ENCODE results near the gene RASGRP1. TPM values are rescaled to one million over a fixed set of nuclear protein-coding genes. Genes with fewer than 3 reads are reported as not detected.

Gene RASGRP1
- total RNA-seq, 1 experiment from 2014 or later: 2.8 TPM

DNA sequence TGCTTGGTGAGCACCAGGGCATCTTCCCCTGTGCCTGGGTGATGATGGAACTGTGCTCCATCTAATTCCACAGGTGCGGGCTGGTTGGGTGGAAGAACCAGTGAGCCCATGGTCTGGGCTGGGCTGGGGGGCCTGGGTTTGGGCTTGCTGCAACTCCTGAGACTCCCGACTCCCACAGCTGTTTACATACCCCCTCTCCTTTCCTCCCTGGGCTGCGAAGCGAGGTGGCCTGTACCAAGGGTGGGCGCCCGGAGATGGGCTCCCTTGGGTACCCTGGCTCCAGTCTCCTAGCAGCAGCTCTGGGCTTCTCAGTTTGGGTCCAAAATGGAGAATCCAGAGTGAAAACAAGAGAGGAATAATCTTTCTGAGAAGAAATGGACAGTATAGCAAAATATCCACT lies 105.1 kb downstream of the RASGRP1 start (continued):
- TF ChIP-seq, protein P1, sequence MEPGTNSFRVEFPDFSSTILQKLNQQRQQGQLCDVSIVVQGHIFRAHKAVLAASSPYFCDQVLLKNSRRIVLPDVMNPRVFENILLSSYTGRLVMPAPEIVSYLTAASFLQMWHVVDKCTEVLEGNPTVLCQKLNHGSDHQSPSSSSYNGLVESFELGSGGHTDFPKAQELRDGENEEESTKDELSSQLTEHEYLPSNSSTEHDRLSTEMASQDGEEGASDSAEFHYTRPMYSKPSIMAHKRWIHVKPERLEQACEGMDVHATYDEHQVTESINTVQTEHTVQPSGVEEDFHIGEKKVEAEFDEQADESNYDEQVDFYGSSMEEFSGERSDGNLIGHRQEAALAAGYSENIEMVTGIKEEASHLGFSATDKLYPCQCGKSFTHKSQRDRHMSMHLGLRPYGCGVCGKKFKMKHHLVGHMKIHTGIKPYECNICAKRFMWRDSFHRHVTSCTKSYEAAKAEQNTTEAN (CRISPR knock-in tag; IDR thresholded peaks at IDR 0.05): no peak
- TF ChIP-seq, protein P2, sequence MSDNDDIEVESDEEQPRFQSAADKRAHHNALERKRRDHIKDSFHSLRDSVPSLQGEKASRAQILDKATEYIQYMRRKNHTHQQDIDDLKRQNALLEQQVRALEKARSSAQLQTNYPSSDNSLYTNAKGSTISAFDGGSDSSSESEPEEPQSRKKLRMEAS (CRISPR knock-in tag; IDR thresholded peaks at IDR 0.05): no peak

DNA sequence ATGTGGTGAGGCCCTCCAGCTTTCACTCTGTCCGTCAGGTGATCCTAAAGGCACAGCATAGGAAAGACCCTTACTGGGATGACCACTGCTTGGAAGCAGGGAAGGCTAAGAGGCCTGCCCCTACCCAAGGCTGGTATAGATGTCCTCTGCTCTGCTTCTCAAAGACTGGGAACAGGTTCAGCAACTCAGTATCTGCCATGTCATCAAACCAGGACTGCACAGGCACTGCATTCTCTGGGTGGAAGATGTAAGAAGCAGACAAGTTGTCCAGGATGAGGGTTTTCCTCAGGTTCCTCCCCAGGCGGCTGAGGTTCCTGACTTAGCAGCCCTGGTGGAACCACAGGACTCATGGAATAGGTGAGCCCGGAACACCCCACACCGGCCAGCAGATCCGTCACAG lies 106.0 kb downstream of the RASGRP1 start:
- H3K36me3 Mint-ChIP-seq: no peaks in the 10 kb centered on the region
- POLR2A ChIA-PET: no interaction called here
- no peaks in the 10 kb centered on the region for H3K27me3 Mint-ChIP-seq (ENCODE audit: low read depth)
- H3K9me3 Mint-ChIP-seq: no peaks in the 10 kb centered on the region
- no peak overlapping the region for H3K4me3 Mint-ChIP-seq
- CTCF ChIA-PET: interaction anchor here (1.0 to 1.5 kb wide), 2 partner anchors 17 to 105 kb away, joined by 4 to 7 read pairs; no protein-coding TSS in a partner anchor
- TF ChIP-seq JUN (CRISPR knock-in tag; IDR thresholded peaks at IDR 0.05): no peak
- TF ChIP-seq, protein P3, sequence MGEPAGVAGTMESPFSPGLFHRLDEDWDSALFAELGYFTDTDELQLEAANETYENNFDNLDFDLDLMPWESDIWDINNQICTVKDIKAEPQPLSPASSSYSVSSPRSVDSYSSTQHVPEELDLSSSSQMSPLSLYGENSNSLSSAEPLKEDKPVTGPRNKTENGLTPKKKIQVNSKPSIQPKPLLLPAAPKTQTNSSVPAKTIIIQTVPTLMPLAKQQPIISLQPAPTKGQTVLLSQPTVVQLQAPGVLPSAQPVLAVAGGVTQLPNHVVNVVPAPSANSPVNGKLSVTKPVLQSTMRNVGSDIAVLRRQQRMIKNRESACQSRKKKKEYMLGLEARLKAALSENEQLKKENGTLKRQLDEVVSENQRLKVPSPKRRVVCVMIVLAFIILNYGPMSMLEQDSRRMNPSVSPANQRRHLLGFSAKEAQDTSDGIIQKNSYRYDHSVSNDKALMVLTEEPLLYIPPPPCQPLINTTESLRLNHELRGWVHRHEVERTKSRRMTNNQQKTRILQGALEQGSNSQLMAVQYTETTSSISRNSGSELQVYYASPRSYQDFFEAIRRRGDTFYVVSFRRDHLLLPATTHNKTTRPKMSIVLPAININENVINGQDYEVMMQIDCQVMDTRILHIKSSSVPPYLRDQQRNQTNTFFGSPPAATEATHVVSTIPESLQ (CRISPR knock-in tag; IDR thresholded peaks at IDR 0.05): no peak
- DNase-seq (ENCODE audit: low spot score) (no peak), ATAC-seq (no peak)
- peaks cover 19% of the 10 kb centered on the region for H3K4me1 Mint-ChIP-seq
- H3K27ac Mint-ChIP-seq: no peak overlapping the region

DNA sequence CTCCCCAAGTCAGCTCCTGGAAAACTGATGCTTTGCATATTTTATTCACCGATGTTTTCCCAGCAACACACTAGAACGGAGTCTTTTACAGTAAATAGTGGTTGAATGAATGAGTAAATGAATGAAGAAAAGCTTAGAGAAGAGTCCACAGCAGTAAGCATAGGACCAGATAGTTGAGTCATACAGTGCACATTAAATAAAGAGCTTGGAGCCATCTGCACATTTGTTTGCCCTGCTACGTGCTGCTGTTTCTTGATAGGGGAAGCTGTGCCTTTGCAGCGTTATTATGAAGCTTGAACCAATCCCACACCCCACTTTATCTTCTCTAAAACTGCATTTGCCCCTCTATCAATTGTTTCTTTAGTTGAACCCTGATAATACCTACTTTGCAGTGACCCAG lies 109.5 kb downstream of the RASGRP1 start:
- ChIA-PET CTCF (interaction anchor here (1.0 to 2.6 kb wide), 10 partner anchors 10 to 1126 kb away, joined by 3 to 44 read pairs (median 6); partner anchors contain the start of genes RASGRP1 and THBS1), POLR2A (interaction anchor here (1.6 kb wide), 1 partner anchor 14 kb away, joined by 15 read pairs; no protein-coding TSS in a partner anchor)
- Mint-ChIP-seq H3K4me3 (peak overlapping the region; percentile 93), H3K27ac (peak overlapping the region; percentile 96), H3K9me3 (no peaks in the 10 kb centered on the region), H3K27me3 (ENCODE audit: low read depth) (no peaks in the 10 kb centered on the region; the same call in 1 of the 2 replicates), H3K36me3 (no peaks in the 10 kb centered on the region), H3K4me1 (peaks cover 18% of the 10 kb centered on the region)
- DNase-seq (ENCODE audit: low spot score) (no peak), ATAC-seq (no peak)
- TF ChIP-seq, protein P4, sequence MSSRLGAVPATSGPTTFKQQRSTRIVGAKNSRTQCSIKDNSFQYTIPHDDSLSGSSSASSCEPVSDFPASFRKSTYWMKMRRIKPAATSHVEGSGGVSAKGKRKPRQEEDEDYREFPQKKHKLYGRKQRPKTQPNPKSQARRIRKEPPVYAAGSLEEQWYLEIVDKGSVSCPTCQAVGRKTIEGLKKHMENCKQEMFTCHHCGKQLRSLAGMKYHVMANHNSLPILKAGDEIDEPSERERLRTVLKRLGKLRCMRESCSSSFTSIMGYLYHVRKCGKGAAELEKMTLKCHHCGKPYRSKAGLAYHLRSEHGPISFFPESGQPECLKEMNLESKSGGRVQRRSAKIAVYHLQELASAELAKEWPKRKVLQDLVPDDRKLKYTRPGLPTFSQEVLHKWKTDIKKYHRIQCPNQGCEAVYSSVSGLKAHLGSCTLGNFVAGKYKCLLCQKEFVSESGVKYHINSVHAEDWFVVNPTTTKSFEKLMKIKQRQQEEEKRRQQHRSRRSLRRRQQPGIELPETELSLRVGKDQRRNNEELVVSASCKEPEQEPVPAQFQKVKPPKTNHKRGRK (CRISPR knock-in tag; IDR thresholded peaks at IDR 0.05; ENCODE audit: borderline replicate concordance): no peak
- TF ChIP-seq, protein P5, sequence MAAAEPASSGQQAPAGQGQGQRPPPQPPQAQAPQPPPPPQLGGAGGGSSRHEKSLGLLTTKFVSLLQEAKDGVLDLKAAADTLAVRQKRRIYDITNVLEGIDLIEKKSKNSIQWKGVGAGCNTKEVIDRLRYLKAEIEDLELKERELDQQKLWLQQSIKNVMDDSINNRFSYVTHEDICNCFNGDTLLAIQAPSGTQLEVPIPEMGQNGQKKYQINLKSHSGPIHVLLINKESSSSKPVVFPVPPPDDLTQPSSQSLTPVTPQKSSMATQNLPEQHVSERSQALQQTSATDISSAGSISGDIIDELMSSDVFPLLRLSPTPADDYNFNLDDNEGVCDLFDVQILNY (CRISPR knock-in tag; IDR thresholded peaks at IDR 0.05): no peak
- no peak for TF ChIP-seq ETV6 (CRISPR knock-in tag; IDR thresholded peaks at IDR 0.05)
- TF ChIP-seq TCF7 (CRISPR knock-in tag; IDR thresholded peaks at IDR 0.05; ENCODE audit: low read depth): no peak
- TF ChIP-seq PRRX2 (CRISPR knock-in tag; IDR thresholded peaks at IDR 0.05): no peak
- TF ChIP-seq, protein P6, sequence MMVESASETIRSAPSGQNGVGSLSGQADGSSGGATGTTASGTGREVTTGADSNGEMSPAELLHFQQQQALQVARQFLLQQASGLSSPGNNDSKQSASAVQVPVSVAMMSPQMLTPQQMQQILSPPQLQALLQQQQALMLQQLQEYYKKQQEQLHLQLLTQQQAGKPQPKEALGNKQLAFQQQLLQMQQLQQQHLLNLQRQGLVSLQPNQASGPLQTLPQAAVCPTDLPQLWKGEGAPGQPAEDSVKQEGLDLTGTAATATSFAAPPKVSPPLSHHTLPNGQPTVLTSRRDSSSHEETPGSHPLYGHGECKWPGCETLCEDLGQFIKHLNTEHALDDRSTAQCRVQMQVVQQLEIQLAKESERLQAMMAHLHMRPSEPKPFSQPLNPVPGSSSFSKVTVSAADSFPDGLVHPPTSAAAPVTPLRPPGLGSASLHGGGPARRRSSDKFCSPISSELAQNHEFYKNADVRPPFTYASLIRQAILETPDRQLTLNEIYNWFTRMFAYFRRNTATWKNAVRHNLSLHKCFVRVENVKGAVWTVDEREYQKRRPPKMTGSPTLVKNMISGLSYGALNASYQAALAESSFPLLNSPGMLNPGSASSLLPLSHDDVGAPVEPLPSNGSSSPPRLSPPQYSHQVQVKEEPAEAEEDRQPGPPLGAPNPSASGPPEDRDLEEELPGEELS (CRISPR knock-in tag; IDR thresholded peaks at IDR 0.05): no peak
- no peak for TF ChIP-seq ZNF317 (CRISPR knock-in tag; IDR thresholded peaks at IDR 0.05; ENCODE audit: borderline replicate concordance, low read depth)
- TF ChIP-seq ZNF138 (CRISPR knock-in tag; conservative IDR thresholded peaks at IDR 0.05): no peak
- no peak for TF ChIP-seq TEAD1 (CRISPR knock-in tag; IDR thresholded peaks at IDR 0.05)
- TF ChIP-seq, protein P7, sequence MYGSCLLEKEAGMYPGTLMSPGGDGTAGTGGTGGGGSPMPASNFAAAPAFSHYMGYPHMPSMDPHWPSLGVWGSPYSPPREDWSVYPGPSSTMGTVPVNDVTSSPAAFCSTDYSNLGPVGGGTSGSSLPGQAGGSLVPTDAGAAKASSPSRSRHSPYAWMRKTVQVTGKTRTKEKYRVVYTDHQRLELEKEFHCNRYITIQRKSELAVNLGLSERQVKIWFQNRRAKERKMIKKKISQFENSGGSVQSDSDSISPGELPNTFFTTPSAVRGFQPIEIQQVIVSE (CRISPR knock-in tag; IDR thresholded peaks at IDR 0.05; ENCODE audit: borderline replicate concordance): no peak
- no peak for TF ChIP-seq ZNF416 (CRISPR knock-in tag; IDR thresholded peaks at IDR 0.05)
- TF ChIP-seq, protein P8, sequence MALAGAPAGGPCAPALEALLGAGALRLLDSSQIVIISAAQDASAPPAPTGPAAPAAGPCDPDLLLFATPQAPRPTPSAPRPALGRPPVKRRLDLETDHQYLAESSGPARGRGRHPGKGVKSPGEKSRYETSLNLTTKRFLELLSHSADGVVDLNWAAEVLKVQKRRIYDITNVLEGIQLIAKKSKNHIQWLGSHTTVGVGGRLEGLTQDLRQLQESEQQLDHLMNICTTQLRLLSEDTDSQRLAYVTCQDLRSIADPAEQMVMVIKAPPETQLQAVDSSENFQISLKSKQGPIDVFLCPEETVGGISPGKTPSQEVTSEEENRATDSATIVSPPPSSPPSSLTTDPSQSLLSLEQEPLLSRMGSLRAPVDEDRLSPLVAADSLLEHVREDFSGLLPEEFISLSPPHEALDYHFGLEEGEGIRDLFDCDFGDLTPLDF (CRISPR knock-in tag; IDR thresholded peaks at IDR 0.05): no peak
- TF ChIP-seq, protein P9, sequence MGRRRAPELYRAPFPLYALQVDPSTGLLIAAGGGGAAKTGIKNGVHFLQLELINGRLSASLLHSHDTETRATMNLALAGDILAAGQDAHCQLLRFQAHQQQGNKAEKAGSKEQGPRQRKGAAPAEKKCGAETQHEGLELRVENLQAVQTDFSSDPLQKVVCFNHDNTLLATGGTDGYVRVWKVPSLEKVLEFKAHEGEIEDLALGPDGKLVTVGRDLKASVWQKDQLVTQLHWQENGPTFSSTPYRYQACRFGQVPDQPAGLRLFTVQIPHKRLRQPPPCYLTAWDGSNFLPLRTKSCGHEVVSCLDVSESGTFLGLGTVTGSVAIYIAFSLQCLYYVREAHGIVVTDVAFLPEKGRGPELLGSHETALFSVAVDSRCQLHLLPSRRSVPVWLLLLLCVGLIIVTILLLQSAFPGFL (CRISPR knock-in tag; IDR thresholded peaks at IDR 0.05; ENCODE audit: borderline replicate concordance): no peak
